Suppressor macrophage treated with lipopolysaccharide for 1 hour (primary cell): ENCODE measurements around the gene TPRG1.
"Not testable (repeated sequence)": the region's sequence is repeated elsewhere in the genome, so short reads cannot be mapped to it uniquely, and the experiment has no call there.

Experiments
- DNase-seq, 3 donors: peaks; one replicate each; pipeline ENCODE4 v3.0.0-alpha.2; 2020 to 2022

TPRG1 gene

GRCh38 chr3:189320511-189320910 is 148.7 kb downstream of the TPRG1 start:
- DNase-seq = no peak

DNA sequence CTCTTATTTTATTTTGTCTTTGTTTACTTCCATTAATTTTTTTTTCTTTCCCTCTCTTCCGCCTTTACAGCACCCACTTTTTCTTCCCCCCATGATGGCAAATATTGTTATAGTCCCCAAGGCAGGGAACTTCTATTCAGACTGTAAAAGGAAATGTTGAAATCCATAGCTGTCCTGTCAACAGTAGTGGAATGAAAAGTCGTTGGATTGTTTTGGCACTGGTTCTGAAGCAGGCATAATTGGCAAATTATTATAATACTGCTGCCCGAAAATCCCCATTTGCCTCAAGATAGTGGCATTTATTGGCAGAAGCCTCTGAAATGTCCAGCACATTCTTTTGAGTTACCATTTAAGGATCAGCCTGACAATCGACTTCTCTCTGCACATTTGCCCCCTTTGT is 150.6 kb downstream of the TPRG1 start:
- DNase-seq = no peak

DNA sequence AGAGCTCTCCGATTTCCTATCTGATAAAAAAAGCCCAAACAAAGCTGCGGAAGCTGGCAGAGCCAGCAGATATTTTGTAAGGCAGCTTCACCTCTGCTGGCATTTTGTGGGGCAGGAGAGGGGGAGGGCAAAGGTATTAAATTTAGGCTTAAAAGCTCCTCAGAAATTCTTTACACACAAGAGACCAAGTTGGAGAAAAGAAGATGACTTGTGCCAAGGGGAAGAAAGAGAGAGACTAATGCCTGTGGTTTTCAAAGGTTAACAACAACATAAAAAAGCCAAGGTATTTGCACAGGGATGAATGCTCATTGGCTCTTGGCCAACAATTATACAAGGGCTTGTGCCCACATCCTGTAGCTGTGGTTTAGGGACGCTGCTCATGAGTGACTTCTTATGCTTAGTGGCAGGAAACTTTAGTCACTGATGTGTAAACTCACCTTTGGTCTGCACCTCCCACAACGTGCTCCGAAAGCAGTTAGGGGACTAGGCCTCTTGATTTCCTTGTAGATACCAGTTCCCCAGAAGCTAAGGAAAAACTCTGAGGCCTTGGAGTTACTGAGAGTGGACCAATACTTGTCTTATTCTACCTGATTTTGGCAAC is 152.9 kb downstream of the TPRG1 start:
- DNase-seq = no peak

- no peak for DNase-seq
Measured at GRCh38 chr3:189325454-189325853, 153.7 kb downstream of the TPRG1 start.

GRCh38 chr3:189329630-189330029 is 157.9 kb downstream of the TPRG1 start:
- DNase-seq = not testable (repeated sequence)

DNA sequence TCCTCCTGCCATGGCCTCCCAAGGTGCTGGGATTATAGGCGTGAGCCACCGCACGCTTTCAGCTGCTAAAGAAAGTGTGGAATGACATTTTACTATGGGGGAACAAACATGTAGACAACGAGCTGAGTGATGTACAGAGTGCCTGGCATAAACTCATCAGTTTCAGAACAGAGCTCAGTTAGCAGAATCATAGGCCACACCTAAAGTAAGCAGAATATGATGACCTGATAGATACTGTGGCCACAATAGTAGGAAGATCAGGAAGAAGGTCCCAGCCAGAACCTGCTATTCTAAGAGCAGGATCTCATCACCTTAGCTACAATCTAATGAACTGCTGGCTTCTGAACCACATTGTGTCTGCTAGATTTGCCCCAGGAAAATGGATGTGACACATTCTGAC is 158.3 kb downstream of the TPRG1 start:
- no peak for DNase-seq

- no peak for DNase-seq
Measured at GRCh38 chr3:189331002-189331418, 159.2 kb downstream of the TPRG1 start.

DNA sequence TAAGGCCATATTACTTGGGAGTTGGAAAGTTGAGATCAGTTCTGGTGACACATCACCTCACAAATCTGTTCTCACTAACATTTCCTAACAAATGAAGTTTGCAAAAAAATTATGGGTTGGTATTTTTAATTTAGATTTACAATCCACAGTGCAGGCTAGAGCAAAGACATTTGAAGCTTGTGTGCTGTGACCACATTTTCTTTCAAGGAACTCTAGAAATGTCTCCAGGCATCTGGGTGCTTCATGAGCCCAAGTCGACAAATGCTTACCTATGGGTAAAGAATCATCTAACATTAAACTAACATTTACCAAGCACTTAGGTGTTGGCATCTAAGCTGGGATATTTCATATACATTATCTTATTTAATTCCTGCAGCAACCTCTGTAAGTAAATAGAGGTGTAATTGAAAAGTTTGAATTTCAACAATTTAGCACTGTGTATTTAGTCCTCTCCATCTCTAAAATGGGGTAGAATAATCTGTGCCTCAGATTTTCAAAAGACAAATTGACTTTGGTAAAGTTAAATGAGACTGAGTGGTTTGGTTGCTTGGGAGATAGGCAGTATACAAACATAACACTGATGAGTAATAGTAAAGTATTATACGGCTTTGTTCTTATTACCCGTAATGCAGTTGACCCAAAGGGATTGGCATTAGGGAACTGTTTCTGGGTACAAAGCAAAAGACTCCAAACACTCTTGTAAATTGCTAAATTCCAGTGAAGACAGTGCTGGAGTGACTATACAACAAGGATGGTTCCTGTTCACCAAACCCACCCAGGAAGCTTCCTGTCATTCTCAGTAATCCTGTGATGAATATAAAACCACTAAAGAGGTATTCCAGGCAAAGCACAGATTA is 162.5 kb downstream of the TPRG1 start:
- DNase-seq = no peak

DNA sequence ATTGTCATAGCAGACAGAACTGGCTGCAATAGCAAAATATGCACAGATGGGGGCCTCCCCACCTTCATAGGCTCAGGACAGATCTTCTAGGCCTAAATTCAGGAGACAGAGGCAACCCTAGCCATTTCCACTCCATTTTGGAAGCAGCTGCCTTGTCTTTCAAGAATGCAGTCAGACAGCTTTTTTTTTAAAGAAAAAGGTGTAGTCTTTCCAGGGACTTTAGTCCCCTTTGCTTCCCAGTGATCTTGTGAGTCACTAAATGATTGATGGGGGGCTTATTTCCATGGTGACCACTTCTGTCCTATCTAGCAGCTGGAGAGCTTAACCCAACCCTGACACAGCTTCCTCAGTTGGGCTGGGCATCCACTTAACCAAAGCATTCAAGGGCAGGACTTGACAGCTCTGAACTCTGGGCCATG is 165.9 kb downstream of the TPRG1 start:
- DNase-seq = no peak

- no peak for DNase-seq
Measured at GRCh38 chr3:189338366-189338765, 166.6 kb downstream of the TPRG1 start.

GRCh38 chr3:189339996-189340395 is 168.2 kb downstream of the TPRG1 start:
- peak in 1 of 3 donors; percentile 0 for DNase-seq

GRCh38 chr3:189340680-189341460 is 169.1 kb downstream of the TPRG1 start:
- peak in 2 of 3 donors; percentile 16 to 19 for DNase-seq

DNA sequence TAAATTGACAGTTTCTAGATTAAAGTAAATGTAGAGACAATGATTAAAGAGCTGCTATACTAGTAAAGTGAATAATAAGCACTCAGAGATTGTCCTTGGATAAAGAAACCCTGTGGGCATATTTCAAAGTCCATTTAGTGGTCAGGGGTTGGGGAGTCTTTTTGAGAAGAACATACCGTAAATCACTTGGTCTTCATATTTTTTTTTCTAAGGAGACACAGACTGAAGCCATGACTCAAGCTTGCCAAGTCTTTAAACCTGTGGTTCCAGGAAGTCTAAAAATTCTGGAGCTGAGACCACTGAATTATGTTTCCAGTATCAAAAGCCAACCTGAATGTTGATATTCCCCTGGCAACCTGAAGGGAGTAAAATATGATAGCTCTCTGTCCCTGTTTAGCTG is 171.0 kb downstream of the TPRG1 start:
- DNase-seq = no peak

GRCh38 chr3:189344996-189345395 is 173.2 kb downstream of the TPRG1 start:
- DNase-seq = no peak

DNA sequence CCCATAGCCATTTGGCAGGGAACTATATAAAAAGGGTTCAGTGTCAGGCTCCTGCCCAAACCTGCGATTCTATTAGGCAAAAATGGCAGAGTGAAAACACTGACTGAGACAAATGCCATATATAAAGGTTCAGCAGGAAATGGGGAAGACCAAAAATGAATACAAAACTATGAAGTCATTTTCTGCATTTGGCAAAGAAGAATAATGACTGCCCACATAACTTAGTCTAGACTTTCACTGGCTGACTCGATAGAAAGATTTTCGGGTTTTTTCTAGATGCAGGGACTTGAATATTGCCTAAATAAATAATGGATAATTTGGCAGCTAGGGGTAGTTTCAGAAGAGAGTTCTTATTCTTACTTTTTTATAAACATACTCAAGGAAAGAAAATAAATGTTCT is 178.0 kb downstream of the TPRG1 start:
- peak in 1 of 3 donors; percentile 1 for DNase-seq

- DNase-seq = no peak
Measured at GRCh38 chr3:189353318-189353965, 181.7 kb downstream of the TPRG1 start.

DNA sequence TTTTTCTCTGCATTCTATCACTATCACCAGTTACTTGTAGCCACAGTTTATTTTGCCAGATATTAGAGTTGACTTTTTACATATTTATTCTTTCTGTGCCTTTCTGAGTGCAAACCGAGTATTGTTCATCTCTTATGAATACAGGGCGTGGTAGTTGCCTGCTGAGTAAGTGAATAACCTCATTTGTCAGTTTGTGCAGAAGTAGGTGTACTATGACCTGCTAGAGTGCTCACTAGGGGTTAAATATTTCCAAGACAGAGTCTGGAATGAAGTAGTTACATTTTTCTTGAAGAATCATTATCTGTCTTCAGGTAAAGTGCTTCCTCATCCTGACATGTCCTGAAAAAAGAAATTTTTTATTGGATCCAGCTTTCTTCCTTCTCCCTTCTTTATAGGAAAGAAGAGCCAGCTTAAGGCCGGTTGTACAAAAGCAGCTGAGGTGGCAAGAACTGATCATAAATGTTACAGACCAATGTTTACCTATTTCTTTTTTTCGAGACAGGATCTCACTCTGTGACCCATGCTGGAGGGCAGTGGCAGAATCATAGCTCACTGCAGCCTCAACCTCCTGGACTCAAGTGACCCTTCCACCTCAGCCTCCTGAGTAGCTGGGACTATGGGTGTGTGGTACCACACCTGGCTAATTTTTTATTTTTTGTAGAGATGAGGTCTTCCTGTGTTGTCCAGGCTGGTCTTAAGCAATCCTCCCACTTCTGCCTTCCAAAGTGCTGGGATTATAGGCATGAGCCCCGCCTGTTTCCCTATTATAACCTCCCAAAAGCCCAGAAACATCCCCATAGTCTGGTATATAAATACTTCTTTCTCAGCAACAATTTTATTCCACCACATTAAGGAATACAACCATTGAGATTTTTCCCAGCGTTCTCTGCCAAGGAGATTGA is 182.5 kb downstream of the TPRG1 start:
- DNase-seq = no peak

DNA sequence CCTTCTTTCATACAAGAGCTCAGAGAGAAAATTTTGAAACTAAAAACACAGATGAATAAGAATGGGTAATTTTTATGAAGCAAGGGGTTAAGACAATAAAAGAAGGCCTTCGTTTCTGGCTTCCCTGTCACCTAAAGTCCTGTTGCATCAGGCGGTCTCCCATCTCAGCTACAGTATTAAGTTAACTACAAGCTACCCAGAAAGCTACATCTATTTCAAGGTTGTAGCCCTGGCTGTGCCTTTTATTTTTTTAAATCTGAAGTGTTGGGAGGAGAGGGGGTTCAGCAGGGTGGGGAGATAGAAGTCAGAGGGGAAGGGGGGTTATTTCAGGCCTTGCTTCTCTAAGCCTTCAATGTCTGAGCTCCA is 183.3 kb downstream of the TPRG1 start:
- no peak for DNase-seq

- no peak for DNase-seq
Measured at GRCh38 chr3:189355481-189356201, 183.9 kb downstream of the TPRG1 start.

- no peak for DNase-seq
Measured at GRCh38 chr3:189360291-189360690, 188.5 kb downstream of the TPRG1 start.

- no peak for DNase-seq
Measured at GRCh38 chr3:189361103-189361835, 189.5 kb downstream of the TPRG1 start.
